SK-N-SH (cell line): ENCODE results near the gene GPR61. TPM values are rescaled to one million over a fixed set of nuclear protein-coding genes. Genes with fewer than 3 reads are reported as not detected.
A peak's percentile ranks its signal among the peaks of the same experiment; 100 is the strongest.

Experiments used
- CTCF ChIA-PET: fragments of 300-600, 350-600 bp; formaldehyde crosslinking; extraction: SDS; loops from one replicate; lab custom pipeline; 2021; lab: Yijun Ruan, JAX
- POLR2A ChIA-PET: fragments of 350-600 bp; sonication (Branson Sonifier 250); formaldehyde crosslinking; extraction: SDS; loops from one replicate; lab custom pipeline; 2020; ENCODE audit warnings: antibody characterized with exemption, inconsistent platforms; lab: Yijun Ruan, JAX
- DNase-seq: peaks from one replicate; pipeline ENCODE4 v3.0.0; 2012
- H2AFZ ChIP-seq: fragments of 200-600 bp; sonication (generic); 2 replicates; pipeline ENCODE4 v1.8.1; 2016; ENCODE audit warnings: antibody characterized with exemption, mild to moderate bottlenecking, low read depth
- H3F3A ChIP-seq: fragments of 200-600 bp; sonication (generic); replicated peaks from 2 replicates; pipeline ENCODE3; 2016; ENCODE audit warnings: antibody characterized with exemption, mild to moderate bottlenecking; ENCODE audit not compliant: insufficient read depth
- H3K27ac ChIP-seq, 2 experiments: fragments of 200-500 bp in 1 of 2; fragments of 200-600 bp in 1 of 2; sonication (Bioruptor generic) in 1 of 2; sonication (generic), shearing (Covaris generic) in 1 of 2; 2 replicates each; pipeline versions ENCODE4 v1.5.1 to v1.6.1; 2014 to 2016; ENCODE audit warnings: low read depth in 2 of 2, inconsistent platforms in 1 of 2, low read length in 1 of 2, mild to moderate bottlenecking in 1 of 2, mixed read lengths in 1 of 2
- H3K27me3 ChIP-seq: fragments of 200-600 bp; sonication (generic), shearing (Covaris generic); 2 replicates; pipeline ENCODE4 v1.6.1; 2016; ENCODE audit warnings: mixed run types; ENCODE audit not compliant: insufficient read depth
- H3K36me3 ChIP-seq, 2 experiments: fragments of 200-500 bp in 1 of 2; fragments of 200-600 bp in 1 of 2; sonication (Bioruptor generic) in 1 of 2; sonication (generic) in 1 of 2; replicated peaks in 1 of 2; 2 replicates each; pipeline versions ENCODE3 to v1.5.1; 2014 to 2016; ENCODE audit warnings: low read length in 1 of 2, mild to moderate bottlenecking in 1 of 2; ENCODE audit not compliant: insufficient read depth in 2 of 2, control insufficient read depth in 1 of 2
- H3K4me1 ChIP-seq, 2 experiments: fragments of 200-500 bp in 1 of 2; fragments of 200-600 bp in 1 of 2; sonication (Bioruptor generic) in 1 of 2; sonication (generic), shearing (Covaris generic) in 1 of 2; 2 replicates each; pipeline versions ENCODE4 v1.5.1 to v1.6.1; 2014 to 2016; ENCODE audit warnings: low read depth in 1 of 2, low read length in 1 of 2, mixed run types in 1 of 2; ENCODE audit not compliant: insufficient read depth in 2 of 2, control insufficient read depth in 1 of 2
- H3K4me2 ChIP-seq: fragments of 200-600 bp; sonication (generic), shearing (Covaris generic); 2 replicates; pipeline ENCODE4 v1.6.1; 2017; ENCODE audit warnings: mixed run types
- H3K4me3 ChIP-seq, 2 experiments: fragments of 200-500 bp in 1 of 2; fragments of 200-600 bp in 1 of 2; sonication (Bioruptor generic) in 1 of 2; sonication (generic), shearing (Covaris generic) in 1 of 2; 2 replicates each; pipeline versions ENCODE4 v1.5.1 to v1.8.1; 2014 to 2016; ENCODE audit warnings: low read depth in 2 of 2, inconsistent platforms in 1 of 2, low read length in 1 of 2, mild to moderate bottlenecking in 1 of 2, mixed read lengths in 1 of 2, moderate library complexity in 1 of 2
- H3K79me2 ChIP-seq: fragments of 200-600 bp; sonication (generic); 2 replicates; pipeline ENCODE4 v1.8.1; 2017; ENCODE audit warnings: mild to moderate bottlenecking; ENCODE audit not compliant: insufficient read depth
- H3K9ac ChIP-seq: fragments of 200-600 bp; sonication (generic); 2 replicates; pipeline ENCODE4 v1.6.1; 2017; ENCODE audit warnings: mixed run types
- H3K9me2 ChIP-seq: fragments of 200-600 bp; sonication (generic); 2 replicates; pipeline ENCODE4 v1.6.1; 2017; ENCODE audit warnings: mixed run types
- H3K9me3 ChIP-seq: fragments of 200-600 bp; sonication (generic); 2 replicates; pipeline ENCODE4 v1.6.1; 2017; ENCODE audit warnings: mixed run types, mild to moderate bottlenecking, moderate library complexity
- H4K20me1 ChIP-seq: fragments of 200-600 bp; sonication (generic); 2 replicates; pipeline ENCODE4 v1.6.1; 2017; ENCODE audit warnings: mild to moderate bottlenecking, mixed run types; ENCODE audit not compliant: insufficient read depth
- CHD2 ChIP-seq: fragments of 150-350 bp; IDR thresholded peaks from 2 replicates; pipeline ENCODE4 v1.6.1; 2018; ENCODE audit warnings: low read length; ENCODE audit not compliant: partially characterized antibody
- GABPA ChIP-seq: IDR thresholded peaks from 2 replicates; pipeline ENCODE4 v1.4.0; 2012; ENCODE audit warnings: low read depth, mild to moderate bottlenecking
- GATA2 ChIP-seq: sonication (generic); formaldehyde crosslinking; IDR thresholded peaks from 2 replicates; pipeline ENCODE4 v1.5.0; 2020; ENCODE audit warnings: mild to moderate bottlenecking, missing genetic modification reagents
- IRF3 ChIP-seq: fragments of 150-350 bp; IDR thresholded peaks from 2 replicates; pipeline ENCODE4 v1.6.1; 2016; ENCODE audit warnings: mild to moderate bottlenecking, low read depth, low read length
- JUND ChIP-seq: IDR thresholded peaks from 2 replicates; pipeline ENCODE4 v1.4.0; 2012
- MXI1 ChIP-seq: IDR thresholded peaks from 2 replicates; pipeline ENCODE4 v1.6.1; 2012; ENCODE audit warnings: mild to moderate bottlenecking, low read depth, low read length, improper control_type of control experiment
- NRF1 ChIP-seq: IDR thresholded peaks from 2 replicates; pipeline ENCODE4 v1.6.1; 2012; ENCODE audit warnings: low read depth, mild to moderate bottlenecking, low read length
- POLR2AphosphoS5 ChIP-seq: IDR thresholded peaks from 2 replicates; pipeline ENCODE4 v1.6.1; 2012; ENCODE audit warnings: low read depth, low read length
- RCOR1 ChIP-seq: fragments of 150-350 bp; IDR thresholded peaks from 2 replicates; pipeline ENCODE4 v1.6.1; 2017; ENCODE audit warnings: antibody characterized with exemption, low read length
- RFX5 ChIP-seq: IDR thresholded peaks from 2 replicates; pipeline ENCODE4 v1.6.1; 2012; ENCODE audit warnings: mild to moderate bottlenecking, improper control_type of control experiment, low read length
- RXRA ChIP-seq: IDR thresholded peaks from 2 replicates; pipeline ENCODE4 v1.4.0; 2012; ENCODE audit warnings: low read depth, mild to moderate bottlenecking, borderline replicate concordance
- TCF12 ChIP-seq: IDR thresholded peaks from 2 replicates; pipeline ENCODE4 v1.4.0; 2012
- TEAD4 ChIP-seq: IDR thresholded peaks from 2 replicates; pipeline ENCODE4 v1.4.0; 2012; ENCODE audit warnings: mild to moderate bottlenecking, borderline replicate concordance; ENCODE audit not compliant: insufficient read depth
- USF1 ChIP-seq: IDR thresholded peaks from 2 replicates; pipeline ENCODE4 v1.4.0; 2012; ENCODE audit warnings: low read depth, borderline replicate concordance
- YY1 ChIP-seq: IDR thresholded peaks from 2 replicates; pipeline ENCODE4 v1.4.0; 2012; ENCODE audit warnings: low read depth, mild to moderate bottlenecking
- WGBS: methylation state at CpG from one replicate; pipeline ENCODE4 v1.1.6; 2017; ENCODE audit warnings: low lambda C conversion rate; 5-methylcytosine and 5-hydroxymethylcytosine counted together
- polyA plus RNA-seq, 3 experiments: library from polyadenylated mRNA; depleted of rRNA; stranded (reverse); fragments of >200 nt; gene quantifications; 2 replicates each; pipeline ENCODE4 v1.2.3, GENCODE V29; 2012

Gene GPR61
- polyA plus RNA-seq, 1 of the 3 experiments (the other 2 are of a cell fraction): not detected

DNA sequence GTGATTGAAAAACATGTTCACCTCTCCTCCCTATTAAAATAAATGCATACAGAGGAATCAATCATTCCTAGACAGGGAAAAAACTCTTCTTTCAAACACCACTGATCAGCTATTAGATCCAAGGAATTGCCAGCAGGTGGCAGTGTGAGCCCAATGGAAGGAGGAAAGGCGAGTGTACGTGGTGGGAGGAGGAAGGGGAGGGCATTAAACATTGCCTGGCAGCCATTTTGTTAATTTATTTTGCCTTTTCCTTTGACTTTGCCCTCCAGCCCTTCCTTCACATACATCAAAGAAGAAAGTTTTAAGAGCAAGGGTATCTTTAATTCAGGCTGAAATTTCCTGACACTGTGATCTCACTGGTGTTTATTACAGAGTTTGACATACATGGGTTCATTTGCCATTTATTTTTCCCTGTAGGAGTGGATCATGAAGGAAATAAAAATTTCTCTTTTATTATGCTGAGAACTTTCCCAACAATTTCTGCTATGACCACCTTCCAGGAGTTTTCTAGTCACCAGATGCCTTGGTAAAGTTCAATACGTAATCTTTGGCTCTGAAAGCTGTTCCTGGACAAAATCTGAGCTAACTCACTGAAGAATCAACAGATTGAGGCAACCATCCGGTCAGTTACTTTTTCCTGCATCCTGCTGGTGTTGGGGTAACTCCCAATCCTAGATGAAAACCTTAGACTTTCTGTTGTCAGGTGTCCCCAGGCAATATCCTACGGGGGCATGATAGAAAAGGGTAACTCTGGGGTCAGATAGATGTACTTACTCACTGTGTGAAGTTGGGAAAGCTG is 6.8 kb downstream of the GPR61 start (continued):
- TF ChIP-seq MXI1: 0 out of 2 replicates have a peak, but pooled peaks have one; percentile 54
- no peak for TF ChIP-seq GATA2 (CRISPR knock-in tag)
- TF ChIP-seq RFX5: no peak
- no peak for TF ChIP-seq JUND
- TF ChIP-seq TEAD4: no peak
- no peak for TF ChIP-seq USF1
- no peak for TF ChIP-seq RXRA
- peak; percentile 39; the same call in 1 of the 2 replicates for TF ChIP-seq RCOR1
- no peak for TF ChIP-seq TCF12
- no peak for TF ChIP-seq GABPA
- TF ChIP-seq CHD2: peak; percentile 21
- TF ChIP-seq POLR2AphosphoS5: peak; percentile 50; the same call in 1 of the 2 replicates
- TF ChIP-seq, all 33 proteins: peak for 8

DNA sequence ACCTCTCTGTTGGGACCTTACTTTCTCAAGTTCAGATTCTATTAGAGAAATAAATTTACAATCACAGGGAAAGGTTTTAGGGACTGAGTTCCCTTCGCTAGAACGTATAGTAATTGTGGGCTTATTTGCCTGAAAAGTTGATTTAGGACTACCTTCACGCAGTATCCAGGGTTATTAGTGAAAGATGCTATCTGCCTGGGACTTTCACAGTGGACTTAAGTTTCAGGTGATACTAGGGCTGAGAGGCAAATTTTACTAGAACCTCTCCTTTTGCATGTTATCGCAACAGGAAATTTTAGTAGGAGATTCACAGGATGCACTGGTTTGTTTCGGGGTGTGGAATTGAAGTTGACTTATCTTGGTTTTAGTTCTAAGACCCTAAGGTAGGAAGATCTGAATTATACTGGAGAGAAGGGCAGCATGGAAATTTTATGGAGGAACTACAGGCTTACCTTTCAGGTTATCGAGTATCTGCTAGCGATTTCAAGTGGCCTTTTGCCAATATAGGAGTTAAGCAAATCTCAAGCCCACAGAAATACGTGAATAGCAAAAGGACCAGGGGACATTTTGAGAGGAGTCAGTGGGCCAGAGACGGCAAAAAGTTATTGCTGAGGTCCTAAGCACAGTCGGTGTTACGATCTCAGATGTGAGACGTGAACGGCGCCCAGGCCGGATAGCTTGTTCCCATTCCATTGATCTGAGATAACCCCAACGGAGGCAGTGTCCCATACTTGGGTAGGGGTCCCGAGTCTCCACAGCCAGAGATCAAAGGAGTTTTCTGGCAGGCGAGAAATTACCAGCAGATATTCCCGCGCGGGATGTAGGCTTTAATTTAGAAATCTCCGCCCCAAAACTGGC is 8.0 kb downstream of the GPR61 start:
- H3K27ac ChIP-seq: peak overlapping the region; percentile 88 to 93
- POLR2A ChIA-PET: interaction anchor here (1.0 to 2.7 kb wide), 17 partner anchors 11 to 487 kb away, joined by 3 to 44 read pairs (median 9); partner anchors contain the start of genes AMPD2, GNAT2, GSTM4 and STRIP1
- DNase-seq: no peak
- peaks cover 37% of the 10 kb centered on the region for H4K20me1 ChIP-seq
- no peaks in the 10 kb centered on the region for H3K9me2 ChIP-seq
- CTCF ChIA-PET: interaction anchor here (0.7 to 26.3 kb wide), 25 partner anchors 12 to 913 kb away, joined by 3 to 1710 read pairs (median 9); partner anchors contain the start of genes AMIGO1, AMPD2, ATXN7L2 and CYB561D1
- no peaks in the 10 kb centered on the region for H3K27me3 ChIP-seq
- H3K4me3 ChIP-seq: peak overlapping the region; percentile 80 to 88
- TF ChIP-seq IRF3: no peak
- TF ChIP-seq GATA2 (CRISPR knock-in tag): no peak
- no peak for TF ChIP-seq POLR2AphosphoS5
- TF ChIP-seq NRF1: no peak
- TF ChIP-seq YY1: no peak
- H3F3A ChIP-seq: peaks cover 4% of the 10 kb centered on the region
- H2AFZ ChIP-seq: peak overlapping the region; percentile 89; the same call in 1 of the 2 replicates
- peak overlapping the region; percentile 80 for H3K4me2 ChIP-seq
- WGBS: 14% methylated on average over 14 of the region's 22 CpGs
- peaks cover 1 to 20% of the 10 kb centered on the region in 2 experiments; a peak in 3 of 4 replicates for H3K4me1 ChIP-seq
- peaks cover 0 to 3% of the 10 kb centered on the region in 2 experiments for H3K36me3 ChIP-seq
- H3K9me3 ChIP-seq: no peaks in the 10 kb centered on the region
- peaks cover 57% of the 10 kb centered on the region for H3K79me2 ChIP-seq
- peak overlapping the region; percentile 93 for H3K9ac ChIP-seq
